ENCODE data around the gene CBX5. TPM values are rescaled to one million over a fixed set of nuclear protein-coding genes. Genes with fewer than 3 reads are reported as not detected.

The CBX5 gene
- total RNA-seq, 1 donor from 2014 or later, result 111 TPM

DNA sequence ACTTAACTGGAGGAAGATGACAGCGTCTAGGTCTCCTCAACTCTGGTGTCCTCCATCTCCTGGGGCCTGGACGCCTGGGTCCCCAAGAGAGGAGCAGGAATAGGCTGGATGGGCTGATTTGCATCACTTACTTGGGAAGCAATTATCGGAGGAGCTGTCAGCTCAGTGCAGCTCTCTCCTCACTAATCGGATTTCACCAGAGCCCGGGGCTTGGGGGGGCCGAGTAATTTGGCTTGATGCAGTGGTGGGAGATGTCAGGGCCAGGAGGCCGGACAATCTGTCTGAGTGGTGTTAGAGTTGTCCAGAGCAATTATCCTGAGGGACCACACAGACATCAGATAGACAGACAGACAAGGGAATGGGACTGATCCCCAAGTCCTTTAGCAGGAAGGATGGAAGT, 86.5 kb downstream of the CBX5 start:
- TF ChIP-seq, protein P1, sequence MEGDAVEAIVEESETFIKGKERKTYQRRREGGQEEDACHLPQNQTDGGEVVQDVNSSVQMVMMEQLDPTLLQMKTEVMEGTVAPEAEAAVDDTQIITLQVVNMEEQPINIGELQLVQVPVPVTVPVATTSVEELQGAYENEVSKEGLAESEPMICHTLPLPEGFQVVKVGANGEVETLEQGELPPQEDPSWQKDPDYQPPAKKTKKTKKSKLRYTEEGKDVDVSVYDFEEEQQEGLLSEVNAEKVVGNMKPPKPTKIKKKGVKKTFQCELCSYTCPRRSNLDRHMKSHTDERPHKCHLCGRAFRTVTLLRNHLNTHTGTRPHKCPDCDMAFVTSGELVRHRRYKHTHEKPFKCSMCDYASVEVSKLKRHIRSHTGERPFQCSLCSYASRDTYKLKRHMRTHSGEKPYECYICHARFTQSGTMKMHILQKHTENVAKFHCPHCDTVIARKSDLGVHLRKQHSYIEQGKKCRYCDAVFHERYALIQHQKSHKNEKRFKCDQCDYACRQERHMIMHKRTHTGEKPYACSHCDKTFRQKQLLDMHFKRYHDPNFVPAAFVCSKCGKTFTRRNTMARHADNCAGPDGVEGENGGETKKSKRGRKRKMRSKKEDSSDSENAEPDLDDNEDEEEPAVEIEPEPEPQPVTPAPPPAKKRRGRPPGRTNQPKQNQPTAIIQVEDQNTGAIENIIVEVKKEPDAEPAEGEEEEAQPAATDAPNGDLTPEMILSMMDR (IDR thresholded peaks at IDR 0.05; ENCODE audit: insufficient read depth, low read depth, low read length), result no peak
- TF ChIP-seq EZH2 (IDR thresholded peaks at IDR 0.05; ENCODE audit: insufficient read depth, low read length), result no peak
- no peak for DNase-seq (ENCODE audit: low read depth)
- H3K27ac Mint-ChIP-seq (ENCODE audit: unreplicated experiment), result no peak overlapping the region
- Histone ChIP-seq H3K4me1 (ENCODE audit: insufficient read depth, low read length) (peaks cover 19% of the 10 kb centered on the region), H3K27me3 (ENCODE audit: insufficient read depth, low read length) (peaks cover 20% of the 10 kb centered on the region), H3K36me3 (ENCODE audit: insufficient read depth, low read length) (no peaks in the 10 kb centered on the region), H4K20me1 (ENCODE audit: insufficient read depth, low read length) (no peaks in the 10 kb centered on the region), H3K9ac (ENCODE audit: low read length) (no peak overlapping the region), H3K9me3 (ENCODE audit: insufficient read depth, low read depth, low read length) (no peaks in the 10 kb centered on the region), H3K4me2 (ENCODE audit: low read length) (no peak overlapping the region), H3K4me3 (ENCODE audit: insufficient read depth, low read depth, low read length) (no peak overlapping the region), H3K79me2 (ENCODE audit: insufficient read depth, low read length) (no peaks in the 10 kb centered on the region), H3K27ac (ENCODE audit: low read depth, low read length) (no peak overlapping the region), H2AFZ (ENCODE audit: low read depth, low read length) (no peak overlapping the region)
- peaks cover 72% of the 10 kb centered on the region for H3K27me3 Mint-ChIP-seq (ENCODE audit: low read depth, unreplicated experiment)
- H3K4me1 Mint-ChIP-seq (ENCODE audit: low read depth, unreplicated experiment), result peaks cover 2% of the 10 kb centered on the region
- no peaks in the 10 kb centered on the region for H3K9me3 Mint-ChIP-seq (ENCODE audit: unreplicated experiment)
- no peak for FAIRE-seq
- no peaks in the 10 kb centered on the region for H3K36me3 Mint-ChIP-seq (ENCODE audit: low read depth, unreplicated experiment)
- H3K4me3 Mint-ChIP-seq (ENCODE audit: unreplicated experiment), result no peak overlapping the region

DNA sequence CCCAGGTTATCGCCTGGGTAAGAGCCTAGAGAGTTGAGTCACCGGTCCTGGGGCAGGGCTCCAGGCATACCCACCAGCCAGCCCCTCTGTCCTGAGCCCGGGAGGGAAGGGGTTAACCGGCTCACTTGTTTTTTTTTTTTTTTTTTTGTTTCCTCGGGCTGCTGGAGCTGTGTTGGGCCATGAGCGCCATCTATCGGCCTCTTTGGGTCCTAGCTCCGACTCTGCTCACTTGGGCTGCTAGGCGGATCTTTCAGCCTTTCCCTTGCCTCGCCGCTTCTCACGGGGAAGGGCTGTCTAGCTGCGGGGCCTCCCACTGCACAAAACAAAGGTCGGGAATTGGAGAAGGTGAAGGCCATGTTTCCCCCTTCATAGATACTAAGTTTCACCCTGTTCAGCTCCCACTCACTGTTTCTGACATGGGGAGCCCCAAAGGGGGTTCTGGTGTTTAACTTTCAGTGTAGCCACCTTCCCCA, 88.3 kb downstream of the CBX5 start:
- no peaks in the 10 kb centered on the region for H4K20me1 ChIP-seq (ENCODE audit: insufficient read depth, low read length)
- H3K9me3 ChIP-seq (ENCODE audit: insufficient read depth, low read depth, low read length), result no peaks in the 10 kb centered on the region
- peaks cover 2% of the 10 kb centered on the region for H3K79me2 ChIP-seq (ENCODE audit: insufficient read depth, low read length)
- Mint-ChIP-seq H3K36me3 (ENCODE audit: low read depth, unreplicated experiment) (peaks cover 2% of the 10 kb centered on the region), H3K27ac (ENCODE audit: unreplicated experiment) (no peak overlapping the region), H3K9me3 (ENCODE audit: unreplicated experiment) (no peaks in the 10 kb centered on the region), H3K27me3 (ENCODE audit: low read depth, unreplicated experiment) (peaks cover 59% of the 10 kb centered on the region), H3K4me1 (ENCODE audit: low read depth, unreplicated experiment) (peaks cover 2% of the 10 kb centered on the region), H3K4me3 (ENCODE audit: unreplicated experiment) (no peak overlapping the region)
- FAIRE-seq, result no peak
- no peak overlapping the region for H3K9ac ChIP-seq (ENCODE audit: low read length)
- TF ChIP-seq, protein P1 (IDR thresholded peaks at IDR 0.05; ENCODE audit: insufficient read depth, low read depth, low read length), result peak; percentile 83
- no peak for TF ChIP-seq EZH2 (IDR thresholded peaks at IDR 0.05; ENCODE audit: insufficient read depth, low read length)
- no peak overlapping the region for H3K27ac ChIP-seq (ENCODE audit: low read depth, low read length)
- H3K27me3 ChIP-seq (ENCODE audit: insufficient read depth, low read length), result peaks cover 14% of the 10 kb centered on the region
- peaks cover 11% of the 10 kb centered on the region for H3K4me1 ChIP-seq (ENCODE audit: insufficient read depth, low read length)
- no peak overlapping the region for H3K4me3 ChIP-seq (ENCODE audit: insufficient read depth, low read depth, low read length)
- no peaks in the 10 kb centered on the region for H3K36me3 ChIP-seq (ENCODE audit: insufficient read depth, low read length)
- peak overlapping the region; percentile 58 for H2AFZ ChIP-seq (ENCODE audit: low read depth, low read length)
- H3K4me2 ChIP-seq (ENCODE audit: low read length), result peak overlapping the region; percentile 43
- DNase-seq (ENCODE audit: low read depth), result peak; percentile 42

DNA sequence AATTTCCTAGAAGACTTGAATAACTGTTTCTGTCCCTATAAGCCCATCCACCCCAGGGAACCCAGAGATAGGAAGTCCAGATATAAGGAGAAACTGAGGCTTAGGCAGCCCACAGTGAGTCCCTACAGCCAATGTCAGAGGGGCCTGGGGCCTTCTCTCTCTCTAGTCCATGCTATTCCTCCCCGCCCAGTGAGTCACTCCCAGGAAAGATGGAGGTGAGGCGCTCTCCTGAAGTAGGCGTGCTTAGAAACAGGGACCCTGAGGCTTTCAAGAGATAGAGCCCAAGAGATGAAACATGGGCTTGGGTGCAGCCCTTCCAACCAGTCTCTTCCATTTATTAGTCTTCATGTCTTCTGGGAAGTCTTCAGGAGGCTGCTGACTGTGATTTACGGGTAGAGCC, 88.8 kb downstream of the CBX5 start:
- H3K9me3 Mint-ChIP-seq (ENCODE audit: unreplicated experiment), result no peaks in the 10 kb centered on the region
- peaks cover 55% of the 10 kb centered on the region for H3K27me3 Mint-ChIP-seq (ENCODE audit: low read depth, unreplicated experiment)
- Histone ChIP-seq H3K9ac (ENCODE audit: low read length) (no peak overlapping the region), H3K4me1 (ENCODE audit: insufficient read depth, low read length) (peaks cover 11% of the 10 kb centered on the region), H3K27ac (ENCODE audit: low read depth, low read length) (no peak overlapping the region), H3K9me3 (ENCODE audit: insufficient read depth, low read depth, low read length) (no peaks in the 10 kb centered on the region), H2AFZ (ENCODE audit: low read depth, low read length) (peak overlapping the region; percentile 58), H3K36me3 (ENCODE audit: insufficient read depth, low read length) (no peaks in the 10 kb centered on the region), H3K79me2 (ENCODE audit: insufficient read depth, low read length) (peaks cover 2% of the 10 kb centered on the region), H3K4me3 (ENCODE audit: insufficient read depth, low read depth, low read length) (no peak overlapping the region), H3K4me2 (ENCODE audit: low read length) (peak overlapping the region; percentile 43), H3K27me3 (ENCODE audit: insufficient read depth, low read length) (peaks cover 13% of the 10 kb centered on the region), H4K20me1 (ENCODE audit: insufficient read depth, low read length) (no peaks in the 10 kb centered on the region)
- peaks cover 3% of the 10 kb centered on the region for H3K36me3 Mint-ChIP-seq (ENCODE audit: low read depth, unreplicated experiment)
- no peak for TF ChIP-seq EZH2 (IDR thresholded peaks at IDR 0.05; ENCODE audit: insufficient read depth, low read length)
- TF ChIP-seq, protein P1 (IDR thresholded peaks at IDR 0.05; ENCODE audit: insufficient read depth, low read depth, low read length), result no peak
- H3K27ac Mint-ChIP-seq (ENCODE audit: unreplicated experiment), result no peak overlapping the region
- H3K4me1 Mint-ChIP-seq (ENCODE audit: low read depth, unreplicated experiment), result peaks cover 2% of the 10 kb centered on the region
- H3K4me3 Mint-ChIP-seq (ENCODE audit: unreplicated experiment), result no peak overlapping the region
- FAIRE-seq, result no peak
- no peak for DNase-seq (ENCODE audit: low read depth)

Data from astrocyte (in vitro differentiated cells and primary cell).